Activated CD8-positive, alpha-beta memory T cell treated with anti-CD3 and anti-CD28 coated beads, Interleukin-2, amount 50 U/mL, for 24 hours (primary cell): ENCODE measurements around the gene TPM1.

ENCODE experiments used
- DNase-seq: peaks from one replicate; pipeline ENCODE4 v3.0.0-alpha.2; 2020; ENCODE audit errors: extremely low read depth

Gene TPM1

DNA sequence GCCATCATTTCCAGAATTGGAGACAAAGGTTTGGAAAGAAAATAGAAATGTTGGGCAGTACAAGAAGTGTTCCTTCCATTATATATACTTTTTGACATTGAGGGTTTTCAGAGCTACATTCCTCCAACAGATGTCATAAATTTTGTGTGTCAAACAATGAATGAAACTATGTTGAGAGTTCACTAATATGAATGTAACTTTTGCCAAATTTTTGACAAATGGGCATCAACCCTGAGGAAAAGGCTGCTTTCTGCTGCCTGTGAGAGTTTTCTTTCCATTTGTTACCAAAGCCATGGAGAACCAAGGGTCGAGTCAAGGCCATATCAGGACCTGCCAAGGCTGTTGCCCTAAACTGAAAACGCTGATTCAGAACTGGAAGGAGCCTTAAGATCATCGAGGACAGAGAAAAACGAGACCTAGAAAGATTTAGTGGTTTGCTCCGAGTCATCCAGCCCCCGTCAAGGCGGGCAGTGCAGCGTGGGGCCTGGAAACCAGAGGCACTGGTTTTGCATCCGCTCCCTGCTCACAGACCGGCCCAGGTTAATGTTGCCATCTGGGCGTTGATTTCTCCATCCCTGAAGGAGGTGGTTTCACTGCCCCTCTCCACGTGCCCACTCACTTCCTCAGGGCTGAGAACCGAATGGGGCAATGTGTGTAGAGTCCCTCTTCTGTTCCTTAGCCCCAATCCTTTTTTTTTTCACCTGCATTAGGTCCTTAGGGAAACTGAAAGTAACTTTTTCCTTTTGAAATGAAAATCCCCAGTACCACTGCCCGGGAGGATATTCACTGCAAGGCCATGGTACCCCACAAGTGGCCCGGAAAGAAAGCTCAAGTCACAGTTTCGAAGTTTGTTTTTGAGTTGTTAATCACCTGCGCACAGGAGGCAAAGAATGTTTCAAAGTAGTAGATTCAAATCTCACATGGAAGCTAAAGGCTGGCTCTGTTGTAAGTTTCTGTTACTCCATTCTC is 32.8 kb downstream of the TPM1 start:
- no peak for DNase-seq

DNA sequence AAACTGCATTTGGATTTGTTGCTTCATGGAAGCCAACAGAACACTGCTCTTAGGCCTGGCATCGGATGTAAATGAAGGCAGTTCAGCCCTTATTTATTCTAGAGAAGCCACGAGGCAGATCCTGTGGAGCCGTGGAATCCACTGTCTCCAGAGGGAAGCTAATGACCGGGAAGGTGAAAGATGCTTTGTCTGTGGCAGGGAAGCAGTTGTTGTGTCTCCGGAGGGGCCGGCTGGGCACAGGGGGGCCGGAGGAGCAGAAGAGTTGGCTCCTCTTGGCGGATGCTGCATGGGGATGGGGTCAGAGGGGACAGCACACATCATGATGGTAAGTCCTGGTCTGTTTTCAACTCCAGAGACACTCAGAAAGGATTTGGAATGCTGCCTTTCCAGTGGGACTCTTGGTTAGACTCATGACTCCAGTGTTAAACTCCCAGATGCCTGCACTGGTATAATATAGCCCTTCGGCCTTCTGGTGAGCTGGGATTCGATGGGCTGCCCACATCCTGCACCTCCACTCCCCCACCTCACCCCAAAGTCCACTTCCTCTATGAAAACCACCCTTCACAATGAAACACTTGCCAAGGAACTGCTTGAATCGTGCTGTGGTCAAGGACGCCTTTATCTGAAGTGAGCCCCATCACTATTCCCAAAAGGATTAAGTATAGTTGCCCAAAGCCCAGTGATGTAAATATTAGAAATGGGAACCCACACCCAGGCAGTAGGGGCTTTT is 33.6 kb downstream of the TPM1 start:
- DNase-seq = no peak

GRCh38 chr15:63076714-63077046 is 34.1 kb downstream of the TPM1 start:
- no peak for DNase-seq

GRCh38 chr15:63077952-63078351 is 35.4 kb downstream of the TPM1 start:
- no peak for DNase-seq

DNA sequence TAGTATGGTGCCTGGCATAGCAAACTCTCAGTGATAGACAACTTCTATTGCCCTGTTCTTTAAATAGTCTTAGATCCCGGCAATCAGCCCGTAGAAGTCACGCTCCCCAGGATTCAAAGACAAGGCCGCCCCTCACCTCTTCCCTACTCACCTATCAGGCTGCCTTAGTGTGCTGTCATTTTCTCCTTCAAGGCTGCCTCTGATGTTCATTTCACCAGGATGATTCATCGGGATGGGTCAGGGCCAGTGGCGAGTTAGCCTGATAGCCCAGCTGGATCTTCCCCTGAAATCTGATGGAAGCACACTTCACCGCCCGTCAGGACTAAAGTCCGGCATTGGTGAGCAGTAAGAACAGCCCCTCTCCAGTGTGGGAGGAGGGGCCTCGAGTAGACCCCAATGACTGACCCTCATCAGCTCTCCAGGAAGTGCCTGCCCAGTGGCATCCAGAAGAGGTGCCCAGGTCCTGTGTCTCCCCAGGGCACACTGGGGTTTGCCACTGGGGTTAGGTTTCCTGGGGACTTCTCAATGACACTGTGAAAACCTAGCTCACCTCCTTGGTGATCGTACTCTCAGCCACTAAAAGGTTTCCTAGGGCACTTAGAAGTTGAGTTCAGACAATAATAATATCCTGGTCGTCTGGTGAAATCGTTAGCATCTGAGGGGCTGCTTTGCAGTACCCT is 37.5 kb downstream of the TPM1 start:
- no peak for DNase-seq

- no peak for DNase-seq
Observed at GRCh38 chr15:63080634-63081250, 38.2 kb downstream of the TPM1 start.

- no peak for DNase-seq
Observed at GRCh38 chr15:63082366-63082765, 39.8 kb downstream of the TPM1 start.

DNA sequence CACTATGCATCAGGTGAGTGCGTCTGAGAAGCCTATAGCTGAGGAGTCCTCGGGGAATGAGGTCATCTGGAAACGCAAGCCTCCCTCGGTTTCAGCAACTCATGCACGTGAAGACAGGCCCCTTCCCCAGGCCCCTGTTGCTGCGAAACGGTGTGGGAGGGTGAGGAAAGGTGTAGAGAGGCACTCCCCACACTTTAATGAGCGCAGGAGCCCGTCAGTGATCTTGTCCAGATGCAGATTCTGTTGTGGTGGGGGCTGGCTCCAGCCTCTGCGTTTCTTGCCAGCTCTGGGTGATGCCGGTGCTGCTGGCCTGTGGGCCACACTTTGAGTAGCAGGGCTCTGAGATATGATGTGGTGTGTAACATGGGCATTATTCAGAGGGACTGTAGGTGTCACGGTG is 40.5 kb downstream of the TPM1 start:
- DNase-seq = no peak

- DNase-seq = no peak
Observed at GRCh38 chr15:63083541-63083940, 41.0 kb downstream of the TPM1 start.

DNA sequence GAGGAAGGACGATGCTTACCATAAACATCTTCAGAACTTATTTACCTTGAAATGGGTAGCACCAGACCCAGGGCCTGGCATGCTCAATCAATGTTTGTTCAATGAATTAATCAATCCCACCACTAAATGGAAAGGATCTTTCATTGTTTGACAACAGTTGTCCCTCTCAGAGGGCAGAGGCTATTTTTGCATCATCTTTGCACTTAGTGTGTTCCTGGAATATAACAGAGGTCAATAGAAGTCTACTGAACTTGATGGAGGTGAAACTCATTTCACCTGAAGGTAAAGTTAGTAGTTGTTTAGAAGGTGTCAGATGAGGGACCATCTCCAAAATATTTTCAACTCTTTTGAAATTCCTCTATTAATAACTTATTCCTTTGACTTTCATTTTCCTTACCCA is 42.3 kb downstream of the TPM1 start:
- DNase-seq = no peak

- DNase-seq = no peak
Observed at GRCh38 chr15:63085289-63085688, 42.7 kb downstream of the TPM1 start.

DNA sequence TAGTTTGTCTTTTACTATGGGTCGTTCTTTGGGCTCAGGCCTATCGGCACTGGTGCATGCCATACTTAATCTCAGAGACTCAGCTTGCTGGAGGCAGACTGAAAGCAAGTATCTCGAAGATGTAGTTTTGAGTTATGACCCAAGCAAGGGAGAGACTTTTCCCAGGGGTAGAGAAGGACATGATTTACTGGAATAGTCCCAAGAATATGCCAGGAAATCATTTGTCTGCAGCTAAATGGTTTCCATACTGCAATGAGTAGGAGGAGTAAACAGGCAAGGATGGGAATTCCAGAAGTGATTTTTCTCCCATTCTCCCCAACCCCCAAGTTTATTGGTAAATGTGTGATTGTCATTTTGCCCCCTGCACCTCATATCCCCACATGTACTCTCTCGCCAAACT is 43.7 kb downstream of the TPM1 start:
- DNase-seq = no peak

- no peak for DNase-seq
Observed at GRCh38 chr15:63086947-63087346, 44.4 kb downstream of the TPM1 start.

DNA sequence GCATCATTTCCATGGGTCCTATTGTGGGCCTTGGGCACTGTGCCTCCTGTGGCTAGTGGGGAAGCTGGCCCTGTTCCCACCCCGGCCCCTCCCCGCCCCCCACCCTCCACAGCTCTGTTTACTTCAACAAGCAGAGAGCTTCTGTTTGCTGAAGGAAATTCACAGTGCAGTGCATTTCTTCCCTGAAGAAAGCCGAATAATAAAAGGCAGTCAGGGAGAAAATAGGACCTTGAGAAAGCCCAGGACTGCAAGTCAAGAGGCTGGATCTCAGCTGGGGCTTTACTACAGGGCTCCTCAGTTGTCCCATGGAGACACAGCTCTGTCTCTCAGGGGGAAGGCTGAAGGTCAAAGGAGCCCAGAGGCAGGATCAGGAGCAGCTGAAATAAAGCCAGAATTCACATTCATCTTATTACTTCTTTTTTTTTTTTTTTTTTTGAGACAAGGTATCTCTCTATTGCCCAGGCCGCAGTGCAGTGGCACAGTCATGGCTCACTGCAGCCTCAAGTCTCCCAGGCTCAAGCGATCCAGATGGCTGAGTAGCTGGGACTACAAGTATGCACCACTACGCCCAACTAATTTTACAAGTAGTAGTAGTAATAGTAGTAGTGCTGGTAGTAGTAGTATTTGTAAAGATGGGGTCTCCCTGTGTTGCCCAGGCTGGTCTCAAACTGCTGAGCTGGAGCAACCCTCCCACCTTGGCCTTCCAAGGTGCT is 46.1 kb downstream of the TPM1 start:
- no peak for DNase-seq

- DNase-seq = no peak
Observed at GRCh38 chr15:63089260-63090043, 46.9 kb downstream of the TPM1 start.

- DNase-seq = no peak
Observed at GRCh38 chr15:63090472-63090871, 47.9 kb downstream of the TPM1 start.

GRCh38 chr15:63090887-63091286 is 48.3 kb downstream of the TPM1 start:
- DNase-seq = no peak

- no peak for DNase-seq
Observed at GRCh38 chr15:63091679-63092446, 49.3 kb downstream of the TPM1 start.

DNA sequence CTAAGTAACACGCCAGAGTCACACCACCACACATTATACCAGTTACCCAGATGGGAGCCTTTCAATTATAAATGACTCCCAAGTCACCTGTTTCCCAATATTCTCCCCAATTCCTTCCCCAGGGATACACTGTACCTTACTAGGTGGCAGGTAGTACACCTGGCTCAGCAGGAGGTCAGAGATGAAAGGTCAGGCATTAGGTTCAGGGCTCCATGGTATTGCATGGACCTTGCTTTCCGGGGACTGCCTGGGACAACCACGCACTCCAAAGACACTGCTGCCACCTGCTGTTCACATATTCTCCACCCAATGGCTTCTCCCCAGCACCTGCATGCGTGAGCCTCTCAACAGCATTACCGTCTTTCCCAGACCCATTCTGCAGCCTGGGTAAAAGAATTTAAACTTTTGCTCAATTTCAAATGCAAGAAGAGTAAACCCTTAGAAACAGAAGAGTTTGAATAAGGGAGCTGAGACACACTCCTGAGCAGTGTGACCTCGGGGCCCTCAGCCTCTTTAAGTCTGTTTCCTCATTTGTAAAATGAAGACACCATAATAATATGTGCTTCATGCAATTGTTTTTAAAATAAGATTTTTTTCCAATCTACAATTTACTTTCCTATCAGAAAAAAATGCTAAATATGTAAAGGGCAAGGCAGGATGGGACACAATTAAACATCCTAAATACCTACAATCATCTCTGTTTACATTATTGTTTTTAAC is 51.1 kb downstream of the TPM1 start:
- DNase-seq = peak; percentile 29
